Measurements from ENCODE around the gene ZBTB48.
A peak's percentile ranks its signal among the peaks of the same experiment; 100 is the strongest.

ZBTB48 gene

GRCh38 chr1:6614929-6615785 lies 35.4 kb downstream of the ZBTB48 start:
- no peaks in the 10 kb centered on the region for H3K9me3 ChIP-seq (ENCODE audit: control insufficient read depth, low read length)
- peaks cover 40% of the 10 kb centered on the region for H3K36me3 ChIP-seq (ENCODE audit: control insufficient read depth, insufficient read depth, low read length)
- peak overlapping the region; percentile 96 for H3K4me3 ChIP-seq (ENCODE audit: extremely low read depth, insufficient read depth, low read length, poor library complexity, severe bottlenecking)
- no peaks in the 10 kb centered on the region for H3K4me1 ChIP-seq (ENCODE audit: control insufficient read depth, insufficient read depth, low read length, poor library complexity, severe bottlenecking)
- WGBS, 2 experiments (ENCODE audit: insufficient coverage in 2 of 2): 1 to 2% methylated on average over 49 to 63 of the region's 82 CpGs
- H3K27ac ChIP-seq (ENCODE audit: low read depth, low read length, severe bottlenecking): peak overlapping the region; percentile 2

- Histone ChIP-seq H3K4me3 (ENCODE audit: extremely low read depth, insufficient read depth, low read length, poor library complexity, severe bottlenecking) (no peak overlapping the region), H3K36me3 (ENCODE audit: control insufficient read depth, insufficient read depth, low read length) (peaks cover 78% of the 10 kb centered on the region)
Measured at GRCh38 chr1:6619045-6619444, 39.3 kb downstream of the ZBTB48 start.

GRCh38 chr1:6621429-6622391 lies 41.9 kb downstream of the ZBTB48 start:
- 93 to 95% methylated on average over 39 to 40 of the region's 41 CpGs for WGBS, 2 experiments (ENCODE audit: insufficient coverage in 2 of 2)

More at GRCh38 chr1:6619045-6619444, 39.3 kb downstream of the ZBTB48 start:
- H3K27ac ChIP-seq (ENCODE audit: low read depth, low read length, severe bottlenecking): no peak overlapping the region
- WGBS, 2 experiments (ENCODE audit: insufficient coverage in 2 of 2): 92 to 100% methylated on average over 2 to 4 of the region's 4 CpGs
- peaks cover 20% of the 10 kb centered on the region for H3K4me1 ChIP-seq (ENCODE audit: control insufficient read depth, insufficient read depth, low read length, poor library complexity, severe bottlenecking)
- H3K9me3 ChIP-seq (ENCODE audit: control insufficient read depth, low read length): no peaks in the 10 kb centered on the region

GRCh38 chr1:6622396-6623152 lies 42.8 kb downstream of the ZBTB48 start:
- Histone ChIP-seq H3K4me1 (ENCODE audit: control insufficient read depth, insufficient read depth, low read length, poor library complexity, severe bottlenecking) (peaks cover 23% of the 10 kb centered on the region), H3K9me3 (ENCODE audit: control insufficient read depth, low read length) (no peaks in the 10 kb centered on the region), H3K36me3 (ENCODE audit: control insufficient read depth, insufficient read depth, low read length) (peaks cover 86% of the 10 kb centered on the region), H3K27ac (ENCODE audit: low read depth, low read length, severe bottlenecking) (peak overlapping the region; percentile 25), H3K4me3 (ENCODE audit: extremely low read depth, insufficient read depth, low read length, poor library complexity, severe bottlenecking) (no peak overlapping the region)
- 96 to 97% methylated on average over 7 to 8 of the region's 10 CpGs for WGBS, 2 experiments (ENCODE audit: insufficient coverage in 2 of 2)

More at GRCh38 chr1:6621429-6622391, 41.9 kb downstream of the ZBTB48 start:
- Histone ChIP-seq H3K36me3 (ENCODE audit: control insufficient read depth, insufficient read depth, low read length) (peaks cover 86% of the 10 kb centered on the region), H3K27ac (ENCODE audit: low read depth, low read length, severe bottlenecking) (no peak overlapping the region), H3K4me1 (ENCODE audit: control insufficient read depth, insufficient read depth, low read length, poor library complexity, severe bottlenecking) (peaks cover 23% of the 10 kb centered on the region), H3K9me3 (ENCODE audit: control insufficient read depth, low read length) (no peaks in the 10 kb centered on the region), H3K4me3 (ENCODE audit: extremely low read depth, insufficient read depth, low read length, poor library complexity, severe bottlenecking) (no peak overlapping the region)

DNA sequence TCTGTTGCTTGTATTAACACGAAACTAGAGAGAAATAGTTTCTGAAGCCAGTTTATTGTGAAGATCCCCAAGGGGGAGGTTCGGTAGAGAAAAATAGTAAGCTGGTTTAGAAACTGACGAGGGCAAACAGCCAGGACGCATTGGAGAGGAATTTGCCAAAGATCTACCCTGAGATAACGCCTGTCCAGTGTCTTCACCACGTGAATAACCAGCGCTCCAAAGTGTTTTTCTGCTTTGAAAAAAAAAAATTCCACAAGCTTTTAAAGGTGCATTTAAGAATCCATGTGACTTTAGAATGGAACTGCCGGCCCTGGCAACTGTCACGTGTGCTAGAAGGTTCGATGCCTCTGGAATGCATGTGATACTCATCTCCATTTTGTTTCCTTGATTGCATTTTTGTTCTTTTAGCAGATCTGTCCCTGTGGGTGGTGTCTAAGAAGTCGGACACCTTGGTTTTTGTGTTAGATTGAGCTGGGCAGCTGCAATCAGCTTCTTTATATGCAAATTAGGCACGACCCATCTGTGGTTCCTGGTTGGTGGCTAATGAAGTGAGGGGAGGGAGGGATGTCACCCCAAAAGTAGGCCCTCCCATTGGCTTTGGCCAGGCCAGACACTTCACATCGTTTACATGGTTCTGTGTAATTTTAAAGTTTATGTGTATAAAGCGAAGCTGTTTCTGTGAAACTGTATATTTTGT lies 43.6 kb downstream of the ZBTB48 start:
- WGBS, 2 experiments (ENCODE audit: insufficient coverage in 2 of 2): 91 to 92% methylated on average over 12 of the region's 14 CpGs
- peak overlapping the region; percentile 33 for H3K27ac ChIP-seq (ENCODE audit: low read depth, low read length, severe bottlenecking)
- H3K36me3 ChIP-seq (ENCODE audit: control insufficient read depth, insufficient read depth, low read length): peaks cover 86% of the 10 kb centered on the region
- H3K9me3 ChIP-seq (ENCODE audit: control insufficient read depth, low read length): no peaks in the 10 kb centered on the region
- no peak overlapping the region for H3K4me3 ChIP-seq (ENCODE audit: extremely low read depth, insufficient read depth, low read length, poor library complexity, severe bottlenecking)
- peaks cover 23% of the 10 kb centered on the region for H3K4me1 ChIP-seq (ENCODE audit: control insufficient read depth, insufficient read depth, low read length, poor library complexity, severe bottlenecking)

GRCh38 chr1:6624710-6625583 lies 45.2 kb downstream of the ZBTB48 start, which contains the start of gene THAP3:
Gene THAP3, plus strand, starts transcription at chr1:6624868. Its CDS starts 351 bp downstream, at chr1:6625219.
- Histone ChIP-seq H3K4me1 (ENCODE audit: control insufficient read depth, insufficient read depth, low read length, poor library complexity, severe bottlenecking) (peaks cover 23% of the 10 kb centered on the region), H3K9me3 (ENCODE audit: control insufficient read depth, low read length) (no peaks in the 10 kb centered on the region), H3K36me3 (ENCODE audit: control insufficient read depth, insufficient read depth, low read length) (peaks cover 80% of the 10 kb centered on the region), H3K4me3 (ENCODE audit: extremely low read depth, insufficient read depth, low read length, poor library complexity, severe bottlenecking) (peak within 1 kb of the TSS; percentile 68), H3K27ac (ENCODE audit: low read depth, low read length, severe bottlenecking) (peak within 1 kb of the TSS; percentile 79)
- WGBS, 2 experiments (ENCODE audit: insufficient coverage in 2 of 2): 2 to 4% methylated on average over 46 to 63 of the region's 73 CpGs

DNA sequence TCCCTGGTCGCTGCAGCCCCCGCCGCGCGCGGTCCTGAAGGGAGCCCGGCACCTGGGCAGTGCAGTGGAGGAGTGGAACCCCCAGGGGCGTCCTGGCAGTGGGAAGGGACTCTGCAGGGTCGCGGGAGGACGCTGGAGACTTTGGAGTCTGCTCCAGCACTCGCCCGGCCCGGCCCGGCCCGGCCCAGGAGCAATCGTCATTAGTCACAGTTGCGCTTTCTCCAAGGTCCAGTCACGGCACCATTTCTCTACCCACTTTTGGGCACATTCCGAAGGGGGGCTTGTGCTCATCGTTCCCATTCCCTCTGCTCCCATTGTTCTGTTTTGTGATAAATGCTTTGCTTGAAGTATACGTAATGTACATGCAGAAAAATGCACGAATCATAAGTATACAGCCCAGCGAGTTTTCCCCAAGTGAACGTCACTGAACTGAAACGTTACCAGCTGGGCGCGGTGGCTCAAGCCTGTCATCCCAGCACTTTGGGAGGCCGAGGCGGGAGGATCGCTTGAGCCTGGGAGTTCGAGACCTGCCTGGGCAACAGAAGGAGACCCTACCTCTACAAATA lies 45.9 kb downstream of the ZBTB48 start:
- Histone ChIP-seq H3K9me3 (ENCODE audit: control insufficient read depth, low read length) (no peaks in the 10 kb centered on the region), H3K36me3 (ENCODE audit: control insufficient read depth, insufficient read depth, low read length) (peaks cover 80% of the 10 kb centered on the region), H3K4me3 (ENCODE audit: extremely low read depth, insufficient read depth, low read length, poor library complexity, severe bottlenecking) (peak overlapping the region; percentile 68), H3K4me1 (ENCODE audit: control insufficient read depth, insufficient read depth, low read length, poor library complexity, severe bottlenecking) (peaks cover 23% of the 10 kb centered on the region), H3K27ac (ENCODE audit: low read depth, low read length, severe bottlenecking) (no peak overlapping the region)
- WGBS, 2 experiments (ENCODE audit: insufficient coverage in 2 of 2): 16 to 18% methylated on average over 26 to 28 of the region's 32 CpGs

DNA sequence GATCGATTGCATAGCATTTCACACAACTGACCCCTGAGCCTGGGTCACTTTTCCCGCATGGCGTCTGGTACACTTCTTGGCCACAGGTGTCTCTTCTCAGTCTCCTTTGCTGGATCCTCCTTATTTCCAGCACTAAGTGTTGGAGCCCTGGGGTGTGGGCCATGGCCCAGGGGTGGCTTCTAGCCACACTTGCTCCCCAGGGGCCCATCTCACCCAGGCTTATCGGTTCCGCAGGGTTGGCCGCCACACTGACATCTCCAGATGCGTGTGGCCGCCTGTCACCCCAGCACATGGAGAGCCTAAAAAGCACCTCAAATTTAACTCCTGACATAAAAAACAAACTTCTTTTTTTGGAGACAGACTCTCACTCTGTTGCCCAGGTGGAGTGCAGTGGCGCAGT lies 47.2 kb downstream of the ZBTB48 start:
- Histone ChIP-seq H3K36me3 (ENCODE audit: control insufficient read depth, insufficient read depth, low read length) (peaks cover 74% of the 10 kb centered on the region), H3K9me3 (ENCODE audit: control insufficient read depth, low read length) (no peaks in the 10 kb centered on the region), H3K4me3 (ENCODE audit: extremely low read depth, insufficient read depth, low read length, poor library complexity, severe bottlenecking) (no peak overlapping the region), H3K4me1 (ENCODE audit: control insufficient read depth, insufficient read depth, low read length, poor library complexity, severe bottlenecking) (peaks cover 19% of the 10 kb centered on the region), H3K27ac (ENCODE audit: low read depth, low read length, severe bottlenecking) (no peak overlapping the region)
- 94% methylated on average over 8 to 9 of the region's 9 CpGs for WGBS, 2 experiments (ENCODE audit: insufficient coverage in 2 of 2)
